ENCODE data around the gene CRYBB2. TPM values are rescaled to one million over a fixed set of nuclear protein-coding genes. Genes with fewer than 3 reads are reported as not detected.
"Not testable (repeated sequence)": the region's sequence is repeated elsewhere in the genome, so short reads cannot be mapped to it uniquely, and the experiment has no call there.

Gene CRYBB2
- total RNA-seq, 1 donor from 2014 or later = not detected

DNA sequence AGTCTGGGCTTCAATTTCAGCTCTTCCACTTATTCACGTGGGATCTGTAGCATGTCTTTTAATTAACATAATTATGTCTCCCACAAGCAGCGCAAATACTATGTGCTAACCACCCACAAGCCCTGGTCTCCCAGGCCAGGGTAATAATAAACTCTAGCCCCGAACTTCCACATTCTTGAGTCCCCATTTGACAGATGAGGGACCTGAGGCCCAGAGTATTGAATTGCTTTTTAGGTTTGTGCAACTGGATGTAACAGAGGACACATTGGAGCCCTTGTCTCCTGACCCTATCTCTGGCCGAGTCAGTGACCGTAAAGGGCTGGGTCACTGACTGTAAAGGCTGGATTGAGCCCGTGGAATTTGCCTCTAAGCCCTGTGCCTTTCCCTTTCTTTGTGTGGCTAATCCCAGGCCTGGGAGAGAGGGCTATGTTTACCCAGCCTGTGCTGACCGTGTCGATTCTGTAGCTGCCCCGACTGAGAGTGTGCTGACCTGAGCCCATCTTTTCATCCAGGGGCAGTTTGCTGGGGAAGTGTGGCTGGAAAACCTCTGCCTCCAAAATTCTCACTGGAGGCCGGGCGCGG is 3.9 kb downstream of the CRYBB2 start:
- Mint-ChIP-seq H3K27ac (no peak overlapping the region), H3K4me3 (no peak overlapping the region), H3K27me3 (peaks cover 44% of the 10 kb centered on the region), H3K9me3 (no peaks in the 10 kb centered on the region), H3K36me3 (no peaks in the 10 kb centered on the region), H3K4me1 (ENCODE audit: unreplicated experiment) (no peaks in the 10 kb centered on the region)
- no peak for DNase-seq (ENCODE audit: extremely low spot score, unreplicated experiment)
- TF ChIP-seq, protein P1, sequence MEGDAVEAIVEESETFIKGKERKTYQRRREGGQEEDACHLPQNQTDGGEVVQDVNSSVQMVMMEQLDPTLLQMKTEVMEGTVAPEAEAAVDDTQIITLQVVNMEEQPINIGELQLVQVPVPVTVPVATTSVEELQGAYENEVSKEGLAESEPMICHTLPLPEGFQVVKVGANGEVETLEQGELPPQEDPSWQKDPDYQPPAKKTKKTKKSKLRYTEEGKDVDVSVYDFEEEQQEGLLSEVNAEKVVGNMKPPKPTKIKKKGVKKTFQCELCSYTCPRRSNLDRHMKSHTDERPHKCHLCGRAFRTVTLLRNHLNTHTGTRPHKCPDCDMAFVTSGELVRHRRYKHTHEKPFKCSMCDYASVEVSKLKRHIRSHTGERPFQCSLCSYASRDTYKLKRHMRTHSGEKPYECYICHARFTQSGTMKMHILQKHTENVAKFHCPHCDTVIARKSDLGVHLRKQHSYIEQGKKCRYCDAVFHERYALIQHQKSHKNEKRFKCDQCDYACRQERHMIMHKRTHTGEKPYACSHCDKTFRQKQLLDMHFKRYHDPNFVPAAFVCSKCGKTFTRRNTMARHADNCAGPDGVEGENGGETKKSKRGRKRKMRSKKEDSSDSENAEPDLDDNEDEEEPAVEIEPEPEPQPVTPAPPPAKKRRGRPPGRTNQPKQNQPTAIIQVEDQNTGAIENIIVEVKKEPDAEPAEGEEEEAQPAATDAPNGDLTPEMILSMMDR (conservative IDR thresholded peaks at IDR 0.05) = no peak

- no peak for DNase-seq (ENCODE audit: extremely low spot score, unreplicated experiment)
- H3K27ac Mint-ChIP-seq = no peak overlapping the region
- TF ChIP-seq, protein P1 (conservative IDR thresholded peaks at IDR 0.05) = no peak
- no peaks in the 10 kb centered on the region for H3K36me3 Mint-ChIP-seq
- peaks cover 16% of the 10 kb centered on the region for H3K27me3 Mint-ChIP-seq
- no peaks in the 10 kb centered on the region for H3K4me1 Mint-ChIP-seq (ENCODE audit: unreplicated experiment)
- H3K4me3 Mint-ChIP-seq = no peak overlapping the region
- H3K9me3 Mint-ChIP-seq = no peaks in the 10 kb centered on the region
Measured at GRCh38 chr22:25228822-25229221, 9.4 kb downstream of the CRYBB2 start.

DNA sequence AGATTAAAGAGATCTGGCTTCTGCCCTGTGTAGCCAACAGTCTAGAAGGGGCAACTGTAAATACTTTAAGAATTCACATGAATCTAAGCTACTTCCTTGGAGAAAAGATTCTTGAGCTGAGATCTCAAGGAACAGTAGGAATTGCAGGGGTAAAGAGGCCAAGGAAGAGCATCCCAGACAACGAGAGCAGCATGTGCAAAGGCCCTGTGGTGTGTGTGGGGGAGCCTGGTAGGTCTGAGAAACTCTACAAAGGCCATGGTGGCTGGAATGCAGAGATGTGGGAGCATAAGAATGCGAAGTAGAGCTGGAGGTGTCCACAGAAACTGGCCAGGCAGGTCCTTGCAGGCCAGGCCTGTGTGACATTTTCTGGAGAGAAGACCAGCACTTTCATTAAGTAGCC is 11.3 kb downstream of the CRYBB2 start:
- H3K36me3 Mint-ChIP-seq; H3K4me3 Mint-ChIP-seq; DNase-seq (ENCODE audit: extremely low spot score, unreplicated experiment); H3K27ac Mint-ChIP-seq; H3K9me3 Mint-ChIP-seq; H3K4me1 Mint-ChIP-seq (ENCODE audit: unreplicated experiment): not testable (repeated sequence)
- H3K27me3 Mint-ChIP-seq = peaks cover 18% of the 10 kb centered on the region

DNA sequence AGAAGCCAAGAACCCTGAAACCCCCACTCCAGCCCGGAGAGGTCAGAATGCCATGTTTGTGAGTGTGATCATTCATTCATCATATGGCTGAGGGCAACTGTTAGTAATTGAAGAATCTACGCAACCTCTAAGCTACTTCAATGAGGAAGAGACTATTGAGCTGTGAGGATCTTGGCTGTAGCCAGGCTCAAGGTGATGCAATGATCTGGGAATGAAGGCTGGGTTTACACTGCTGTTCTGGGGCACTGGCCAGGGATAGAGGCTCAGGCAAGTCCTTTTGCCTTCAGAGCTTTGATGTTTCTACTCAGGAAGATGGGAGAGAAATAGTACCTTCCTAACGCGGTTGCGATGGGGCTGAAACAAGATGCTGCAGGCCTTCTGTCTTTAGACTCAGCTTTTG is 12.9 kb downstream of the CRYBB2 start:
- H3K9me3 Mint-ChIP-seq = no peaks in the 10 kb centered on the region
- TF ChIP-seq, protein P1 (conservative IDR thresholded peaks at IDR 0.05) = no peak
- peaks cover 6% of the 10 kb centered on the region for H3K4me1 Mint-ChIP-seq (ENCODE audit: unreplicated experiment)
- DNase-seq (ENCODE audit: extremely low spot score, unreplicated experiment) = no peak
- no peaks in the 10 kb centered on the region for H3K36me3 Mint-ChIP-seq
- no peak overlapping the region for H3K4me3 Mint-ChIP-seq
- peaks cover 23% of the 10 kb centered on the region for H3K27me3 Mint-ChIP-seq
- H3K27ac Mint-ChIP-seq = no peak overlapping the region

DNA sequence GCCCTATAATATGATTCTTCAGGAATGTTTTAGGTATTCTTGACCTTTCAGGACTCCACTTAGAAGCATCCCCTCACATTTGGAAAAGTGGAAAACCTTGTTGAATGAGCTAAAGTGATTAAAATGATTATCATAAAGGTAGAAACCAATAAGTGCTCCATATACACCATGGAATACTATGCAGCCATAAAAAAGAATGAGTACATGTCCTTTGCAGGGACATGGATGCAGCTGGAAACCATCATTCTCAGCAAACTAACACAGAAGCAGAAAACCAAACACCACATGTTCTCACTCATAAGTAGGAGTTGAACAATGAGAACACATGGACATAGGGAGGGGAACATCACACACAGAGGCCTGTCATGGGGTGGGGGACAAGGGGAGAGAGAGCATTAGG is 14.3 kb downstream of the CRYBB2 start:
- not testable (repeated sequence) for H3K4me3 Mint-ChIP-seq; H3K36me3 Mint-ChIP-seq; DNase-seq (ENCODE audit: extremely low spot score, unreplicated experiment); H3K9me3 Mint-ChIP-seq; H3K4me1 Mint-ChIP-seq (ENCODE audit: unreplicated experiment); H3K27ac Mint-ChIP-seq
- H3K27me3 Mint-ChIP-seq = peaks cover 25% of the 10 kb centered on the region

- Mint-ChIP-seq H3K9me3 (no peaks in the 10 kb centered on the region), H3K4me3 (peak overlapping the region; percentile 59), H3K27me3 (peaks cover 30% of the 10 kb centered on the region), H3K36me3 (no peaks in the 10 kb centered on the region), H3K27ac (no peak overlapping the region), H3K4me1 (ENCODE audit: unreplicated experiment) (peaks cover 6% of the 10 kb centered on the region)
- peak; percentile 88 for DNase-seq (ENCODE audit: extremely low spot score, unreplicated experiment)
- TF ChIP-seq, protein P1 (conservative IDR thresholded peaks at IDR 0.05) = peak; percentile 82
Measured at GRCh38 chr22:25235547-25236290, 16.3 kb downstream of the CRYBB2 start.

All from type B pancreatic cell (in vitro differentiated cells).